ENCODE measurements around the gene RAMACL. TPM values are rescaled to one million over a fixed set of nuclear protein-coding genes. Genes with fewer than 3 reads are reported as not detected.
"Not testable (repeated sequence)": the region's sequence is repeated elsewhere in the genome, so short reads cannot be mapped to it uniquely, and the experiment has no call there.

RAMACL gene
- total RNA-seq, 4 donors from 2014 or later: 1.1 to 1.5 (median 1.1) TPM; not detected in 1

GRCh38 chr6:166582258-166582657, 4.2 kb downstream of the RAMACL start:
- Histone ChIP-seq H3K27ac (no peak overlapping the region), H3K4me1 (peaks cover 0 to 6% (median 0%) of the 10 kb centered on the region in 4 donors), H3K4me3 (no peak overlapping the region), H3K36me3 (no peaks in the 10 kb centered on the region), H3K27me3 (no peaks in the 10 kb centered on the region), H3K9me3 (no peaks in the 10 kb centered on the region)
- TF ChIP-seq CTCF (IDR thresholded peaks at IDR 0.05) (no peak), POLR2A (IDR thresholded peaks at IDR 0.05) (no peak)
- no peak for DNase-seq

- not testable (repeated sequence) for H3K9me3 ChIP-seq, H3K4me3 ChIP-seq, DNase-seq, H3K27ac ChIP-seq, H3K4me1 ChIP-seq, H3K27me3 ChIP-seq, H3K36me3 ChIP-seq
Observed at GRCh38 chr6:166581801-166582200, 4.7 kb downstream of the RAMACL start.

- no peak for DNase-seq
- no peaks in the 10 kb centered on the region for H3K27me3 ChIP-seq
- H3K4me3 ChIP-seq: no peak overlapping the region
- no peaks in the 10 kb centered on the region for H3K4me1 ChIP-seq
- H3K9me3 ChIP-seq: no peaks in the 10 kb centered on the region
- H3K27ac ChIP-seq: no peak overlapping the region
- no peak for TF ChIP-seq CTCF (IDR thresholded peaks at IDR 0.05)
- no peak for TF ChIP-seq POLR2A (IDR thresholded peaks at IDR 0.05)
- H3K36me3 ChIP-seq: no peaks in the 10 kb centered on the region
Observed at GRCh38 chr6:166581091-166581511, 5.4 kb downstream of the RAMACL start.

GRCh38 chr6:166580076-166581050, 6.1 kb downstream of the RAMACL start:
- no peak overlapping the region for H3K4me3 ChIP-seq
- H3K36me3 ChIP-seq: no peaks in the 10 kb centered on the region
- no peaks in the 10 kb centered on the region for H3K4me1 ChIP-seq
- H3K27ac ChIP-seq: no peak overlapping the region
- no peaks in the 10 kb centered on the region for H3K27me3 ChIP-seq
- DNase-seq: no peak
- TF ChIP-seq POLR2A (IDR thresholded peaks at IDR 0.05) (no peak), CTCF (IDR thresholded peaks at IDR 0.05) (no peak)
- no peaks in the 10 kb centered on the region for H3K9me3 ChIP-seq

- H3K27me3 ChIP-seq: no peaks in the 10 kb centered on the region
- no peaks in the 10 kb centered on the region for H3K36me3 ChIP-seq
- H3K4me1 ChIP-seq: no peaks in the 10 kb centered on the region
- no peak overlapping the region for H3K27ac ChIP-seq
- H3K9me3 ChIP-seq: no peaks in the 10 kb centered on the region
- TF ChIP-seq POLR2A (IDR thresholded peaks at IDR 0.05) (no peak), CTCF (IDR thresholded peaks at IDR 0.05) (no peak)
- DNase-seq: no peak
- H3K4me3 ChIP-seq: no peak overlapping the region
Observed at GRCh38 chr6:166579237-166579850, 7.1 kb downstream of the RAMACL start.
